Duodenal mucosa (tissue), 2 donors: ENCODE results near the gene NPTX2.
"Not testable (repeated sequence)": the region's sequence is repeated elsewhere in the genome, so short reads cannot be mapped to it uniquely, and the experiment has no call there.

Experiments
- H3K27ac ChIP-seq: one replicate; pipeline ENCODE4 v1.7.0; 2013; ENCODE audit warnings: low read depth, low read length
- H3K27me3 ChIP-seq, 2 donors: one replicate each; pipeline ENCODE4 v1.7.0; 2013; ENCODE audit warnings: low read length in 2 of 2, control low read depth in 1 of 2; ENCODE audit not compliant: insufficient read depth in 2 of 2, control insufficient read depth in 1 of 2
- H3K36me3 ChIP-seq, 2 donors: one replicate each; pipeline ENCODE4 v1.7.0; 2013; ENCODE audit warnings: low read length in 2 of 2, control low read depth in 1 of 2; ENCODE audit not compliant: insufficient read depth in 2 of 2, control insufficient read depth in 1 of 2
- H3K4me1 ChIP-seq, 2 donors: one replicate each; pipeline ENCODE4 v1.7.0; 2013; ENCODE audit warnings: low read length in 2 of 2, control low read depth in 1 of 2; ENCODE audit not compliant: insufficient read depth in 2 of 2, control insufficient read depth in 1 of 2
- H3K4me3 ChIP-seq, 2 donors: one replicate each; pipeline ENCODE4 v1.7.0; 2013; ENCODE audit warnings: low read length in 2 of 2, low read depth in 1 of 2
- H3K9ac ChIP-seq, 2 donors: one replicate each; pipeline ENCODE4 v1.7.0; 2013; ENCODE audit warnings: low read length in 2 of 2, low read depth in 1 of 2
- H3K9me3 ChIP-seq, 2 donors: one replicate each; pipeline ENCODE4 v1.7.0; 2013; ENCODE audit warnings: low read length in 2 of 2, control low read depth in 1 of 2; ENCODE audit not compliant: control insufficient read depth in 1 of 2

Gene NPTX2, protein sequence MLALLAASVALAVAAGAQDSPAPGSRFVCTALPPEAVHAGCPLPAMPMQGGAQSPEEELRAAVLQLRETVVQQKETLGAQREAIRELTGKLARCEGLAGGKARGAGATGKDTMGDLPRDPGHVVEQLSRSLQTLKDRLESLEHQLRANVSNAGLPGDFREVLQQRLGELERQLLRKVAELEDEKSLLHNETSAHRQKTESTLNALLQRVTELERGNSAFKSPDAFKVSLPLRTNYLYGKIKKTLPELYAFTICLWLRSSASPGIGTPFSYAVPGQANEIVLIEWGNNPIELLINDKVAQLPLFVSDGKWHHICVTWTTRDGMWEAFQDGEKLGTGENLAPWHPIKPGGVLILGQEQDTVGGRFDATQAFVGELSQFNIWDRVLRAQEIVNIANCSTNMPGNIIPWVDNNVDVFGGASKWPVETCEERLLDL

DNA sequence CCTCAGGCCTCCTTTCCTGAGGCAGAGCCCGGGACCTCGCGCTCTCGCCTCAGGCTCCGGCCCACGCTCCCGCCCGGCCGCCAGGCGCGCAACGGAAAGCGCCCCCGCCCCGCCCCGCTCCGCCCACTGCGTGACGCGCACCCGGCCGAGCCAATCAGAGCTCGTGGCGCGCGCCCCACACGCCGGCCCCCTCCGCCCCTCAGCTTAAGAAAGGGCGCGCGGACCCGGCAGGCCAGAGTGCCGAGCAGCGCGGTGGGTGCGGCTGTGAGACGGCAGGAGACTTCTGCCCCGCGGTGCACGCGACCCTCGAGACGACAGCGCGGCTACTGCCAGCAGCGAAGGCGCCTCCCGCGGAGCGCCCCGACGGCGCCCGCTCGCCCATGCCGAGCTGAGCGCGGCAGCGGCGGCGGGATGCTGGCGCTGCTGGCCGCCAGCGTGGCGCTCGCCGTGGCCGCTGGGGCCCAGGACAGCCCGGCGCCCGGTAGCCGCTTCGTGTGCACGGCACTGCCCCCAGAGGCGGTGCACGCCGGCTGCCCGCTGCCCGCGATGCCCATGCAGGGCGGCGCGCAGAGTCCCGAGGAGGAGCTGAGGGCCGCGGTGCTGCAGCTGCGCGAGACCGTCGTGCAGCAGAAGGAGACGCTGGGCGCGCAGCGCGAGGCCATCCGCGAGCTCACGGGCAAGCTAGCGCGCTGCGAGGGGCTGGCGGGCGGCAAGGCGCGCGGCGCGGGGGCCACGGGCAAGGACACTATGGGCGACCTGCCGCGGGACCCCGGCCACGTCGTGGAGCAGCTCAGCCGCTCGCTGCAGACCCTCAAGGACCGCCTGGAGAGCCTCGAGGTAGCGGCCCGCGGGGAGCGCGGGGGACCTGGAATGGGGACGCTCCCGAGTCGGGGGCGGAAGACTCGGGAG is at the start of gene NPTX2:
TSS of gene NPTX2 (plus strand) at position 235 of the 909 bp plus-strand sequence. CDS start at position 412, 177 bp downstream.
- no peaks in the 10 kb centered on the region for H3K9me3 ChIP-seq
- H3K4me3 ChIP-seq, result no peak within 1 kb of the TSS
- H3K27ac ChIP-seq, result no peak within 1 kb of the TSS
- no peaks in the 10 kb centered on the region for H3K4me1 ChIP-seq
- no peak within 1 kb of the TSS for H3K9ac ChIP-seq
- no peaks in the 10 kb centered on the region for H3K36me3 ChIP-seq
- H3K27me3 ChIP-seq, result peaks cover 28 to 38% of the 10 kb centered on the region in 2 donors

DNA sequence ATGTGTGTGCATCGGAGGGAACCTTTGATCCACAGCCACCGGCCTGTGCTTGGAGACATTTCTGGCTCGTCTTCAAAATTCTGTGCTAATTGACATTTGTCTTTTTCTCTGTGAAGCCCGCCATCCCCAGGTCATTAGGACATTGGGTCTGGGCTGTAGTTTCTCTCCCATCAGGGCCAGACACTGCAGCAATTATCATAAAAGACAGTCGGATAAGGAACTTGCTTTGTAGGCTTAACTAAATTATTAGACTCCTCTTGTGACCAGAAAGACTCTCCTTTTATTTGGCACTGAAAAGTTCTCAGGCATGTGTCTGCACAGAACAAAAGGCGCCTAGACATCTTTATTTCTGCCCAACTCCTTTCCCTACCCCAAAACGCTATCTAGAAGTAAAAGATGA is 49.1 kb upstream of the NPTX2 start:
- no peaks in the 10 kb centered on the region for H3K4me1 ChIP-seq
- H3K27ac ChIP-seq, result no peak overlapping the region
- no peaks in the 10 kb centered on the region for H3K9me3 ChIP-seq
- no peaks in the 10 kb centered on the region for H3K36me3 ChIP-seq
- peaks cover 0 to 3% of the 10 kb centered on the region in 2 donors for H3K27me3 ChIP-seq
- H3K4me3 ChIP-seq, result no peak overlapping the region
- no peak overlapping the region for H3K9ac ChIP-seq

DNA sequence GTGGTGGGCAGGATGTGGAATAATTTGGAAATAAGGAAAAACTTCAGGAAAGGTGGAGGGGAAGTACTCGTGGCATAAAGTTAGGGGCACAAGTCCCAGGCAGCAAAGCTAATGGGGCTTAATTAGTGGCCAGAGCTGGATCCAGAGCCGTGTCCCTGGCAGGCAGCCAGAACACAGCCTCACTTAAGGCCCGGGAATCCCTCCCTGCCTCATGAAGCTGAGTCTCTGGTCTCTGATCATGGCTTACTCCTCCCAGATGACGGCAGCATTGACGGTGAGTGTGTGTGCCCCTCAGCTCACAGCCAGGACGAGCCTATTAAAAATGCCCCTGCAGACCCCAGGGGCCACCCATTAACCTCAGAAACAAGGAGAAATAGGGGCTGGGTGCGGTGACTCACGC is 48.2 kb upstream of the NPTX2 start:
- Histone ChIP-seq H3K4me3 (no peak overlapping the region), H3K9me3 (no peaks in the 10 kb centered on the region), H3K27ac (no peak overlapping the region), H3K27me3 (peaks cover 0 to 2% of the 10 kb centered on the region in 2 donors), H3K9ac (no peak overlapping the region), H3K36me3 (no peaks in the 10 kb centered on the region), H3K4me1 (no peaks in the 10 kb centered on the region)

DNA sequence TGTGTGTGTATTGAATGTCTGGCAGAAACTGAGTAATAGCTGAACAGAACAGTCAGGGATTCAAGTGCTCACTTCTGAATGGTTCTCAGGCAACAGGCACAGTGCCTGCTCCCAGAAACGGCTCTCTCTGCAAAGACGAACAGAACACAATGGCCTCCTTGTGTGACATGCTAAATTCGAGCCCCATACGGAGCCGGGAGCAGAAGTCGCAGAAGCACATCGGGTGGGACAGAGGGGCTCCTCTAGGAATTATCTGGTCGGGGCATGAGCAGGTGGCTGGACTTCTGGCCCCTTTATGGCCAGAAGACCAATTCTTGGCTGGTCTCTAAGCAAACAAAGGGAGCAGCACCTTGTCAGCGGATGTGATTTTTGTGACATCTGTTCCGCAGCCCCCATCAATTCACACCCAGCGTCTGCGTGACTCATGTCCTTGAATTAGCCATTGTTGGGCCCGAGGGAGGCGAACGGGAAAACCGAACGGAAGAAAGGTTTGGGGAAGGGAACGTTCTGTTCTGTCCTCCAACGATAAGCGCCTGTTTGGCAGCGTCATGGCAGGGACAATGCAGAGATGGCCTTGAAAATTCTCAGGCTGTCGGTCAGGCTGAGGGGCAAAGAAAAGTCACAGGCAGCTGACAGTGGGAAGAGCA is 47.3 kb upstream of the NPTX2 start:
- Histone ChIP-seq H3K4me1 (no peaks in the 10 kb centered on the region), H3K27me3 (no peaks in the 10 kb centered on the region), H3K36me3 (no peaks in the 10 kb centered on the region), H3K4me3 (no peak overlapping the region), H3K9ac (no peak overlapping the region), H3K27ac (no peak overlapping the region), H3K9me3 (no peaks in the 10 kb centered on the region)

DNA sequence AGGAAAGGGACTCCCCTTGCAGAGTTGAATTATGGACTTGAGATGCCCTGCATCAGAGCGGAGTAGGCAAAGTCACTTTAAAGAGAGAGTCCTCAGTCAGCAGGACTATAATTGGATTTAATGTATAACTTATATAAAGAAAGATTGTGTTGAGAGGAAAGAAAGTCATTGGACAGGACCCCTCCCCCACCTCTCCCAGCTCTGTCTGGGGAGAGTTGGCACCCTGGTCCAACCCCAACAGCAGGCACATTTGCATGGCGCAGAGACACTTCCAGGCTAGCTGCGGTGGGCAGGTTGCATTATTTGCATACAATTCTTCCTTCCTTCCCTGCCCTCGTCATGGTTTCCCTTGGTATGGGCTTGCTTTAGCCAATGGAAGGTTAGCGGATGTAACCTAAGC is 46.1 kb upstream of the NPTX2 start:
- Histone ChIP-seq H3K4me1 (no peaks in the 10 kb centered on the region), H3K9ac (no peak overlapping the region), H3K4me3 (no peak overlapping the region), H3K36me3 (no peaks in the 10 kb centered on the region), H3K27ac (no peak overlapping the region), H3K27me3 (no peaks in the 10 kb centered on the region), H3K9me3 (peaks cover under 1 to 5% of the 10 kb centered on the region in 2 donors)

DNA sequence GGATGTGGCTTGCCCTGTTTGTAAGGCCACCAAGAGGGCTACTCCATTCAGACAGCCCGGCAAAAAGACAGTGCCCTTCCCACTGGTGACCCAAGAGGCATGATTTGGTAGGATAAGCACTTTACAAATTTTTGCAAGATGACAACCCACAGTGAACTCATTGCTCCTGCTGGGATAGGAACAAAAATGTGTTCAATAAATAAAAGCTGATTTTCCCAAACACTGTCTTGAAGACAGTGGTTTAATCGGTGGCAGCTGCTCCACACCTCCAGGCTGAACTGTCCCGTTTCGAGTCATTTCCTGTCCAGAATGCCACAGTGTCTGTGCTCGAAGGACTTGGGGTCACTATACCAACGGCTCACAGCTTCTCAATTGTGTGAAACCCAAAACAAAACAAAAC is 45.1 kb upstream of the NPTX2 start:
- Histone ChIP-seq H3K4me3 (no peak overlapping the region), H3K9ac (no peak overlapping the region), H3K9me3 (peaks cover 8 to 10% of the 10 kb centered on the region in 2 donors), H3K36me3 (no peaks in the 10 kb centered on the region), H3K27me3 (no peaks in the 10 kb centered on the region), H3K27ac (no peak overlapping the region), H3K4me1 (no peaks in the 10 kb centered on the region)

DNA sequence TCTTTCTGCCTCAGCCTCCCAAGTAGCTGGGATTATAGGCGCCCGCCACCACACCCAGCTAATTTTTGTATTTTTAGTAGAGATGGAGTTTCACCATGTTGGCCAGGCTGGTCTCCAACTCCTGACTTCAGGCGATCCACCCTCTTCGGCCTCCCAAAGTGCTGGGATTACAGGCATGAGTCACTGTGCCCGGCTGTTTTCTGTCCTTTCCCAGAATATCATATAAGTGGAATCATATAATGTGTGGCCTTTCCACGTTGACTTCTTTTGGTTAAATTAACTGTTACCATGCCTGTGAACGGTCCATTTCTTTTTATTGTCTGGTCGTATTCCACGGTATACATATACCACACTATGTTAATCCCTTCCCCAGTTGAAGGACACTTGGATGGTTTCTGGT is 44.4 kb upstream of the NPTX2 start:
- not testable (repeated sequence) for H3K4me1 ChIP-seq, H3K27me3 ChIP-seq, H3K9me3 ChIP-seq, H3K9ac ChIP-seq, H3K36me3 ChIP-seq, H3K27ac ChIP-seq, H3K4me3 ChIP-seq

DNA sequence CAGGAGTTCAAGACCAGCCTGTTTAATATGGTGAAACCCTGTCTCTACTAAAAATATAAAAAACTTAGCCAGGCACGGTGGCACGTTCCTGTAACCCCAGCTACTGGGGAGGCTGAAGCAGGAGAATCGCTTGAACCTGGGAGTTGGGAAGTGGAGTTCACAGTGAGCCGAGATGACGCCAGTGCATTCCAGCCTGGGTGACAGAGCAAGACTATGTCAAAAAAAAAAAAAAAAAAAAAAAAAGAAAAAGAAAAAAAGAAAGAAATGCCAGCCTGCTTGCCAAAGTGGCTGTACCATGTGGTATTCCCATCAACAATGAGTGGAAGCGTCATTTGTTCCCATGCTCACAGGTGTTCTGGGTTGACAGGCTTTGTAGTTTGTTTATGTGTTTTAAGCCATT is 43.3 kb upstream of the NPTX2 start:
- no peak overlapping the region for H3K9ac ChIP-seq
- peaks cover 8 to 10% of the 10 kb centered on the region in 2 donors for H3K9me3 ChIP-seq
- H3K27me3 ChIP-seq, result no peaks in the 10 kb centered on the region

DNA sequence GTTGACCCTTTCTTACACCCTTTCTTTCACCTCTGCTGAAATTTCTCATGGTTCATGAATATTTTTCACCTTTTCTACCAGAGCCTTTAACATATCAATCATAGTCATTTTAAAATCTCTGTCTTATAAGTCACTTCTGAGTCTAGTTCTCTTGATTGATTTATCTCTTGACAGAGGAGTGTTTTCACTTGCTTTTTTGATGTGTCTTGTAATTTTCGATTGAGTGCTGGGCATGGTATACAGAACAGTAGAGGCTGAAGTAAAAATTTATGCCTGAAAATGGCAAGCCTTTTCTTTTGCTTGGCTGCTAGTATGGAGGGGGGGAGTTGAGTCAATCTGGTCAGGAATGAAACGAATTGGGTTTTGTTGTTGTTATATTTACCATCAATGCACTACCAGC is 41.2 kb upstream of the NPTX2 start:
- Histone ChIP-seq H3K4me3 (no peak overlapping the region), H3K36me3 (no peaks in the 10 kb centered on the region), H3K4me1 (no peaks in the 10 kb centered on the region), H3K9me3 (peaks cover 8 to 10% of the 10 kb centered on the region in 2 donors), H3K9ac (no peak overlapping the region), H3K27ac (no peak overlapping the region), H3K27me3 (no peaks in the 10 kb centered on the region)

More for the DNA sequence above, 43.3 kb upstream of the NPTX2 start:
- Histone ChIP-seq H3K4me1 (no peaks in the 10 kb centered on the region), H3K36me3 (no peaks in the 10 kb centered on the region), H3K4me3 (no peak overlapping the region), H3K27ac (no peak overlapping the region)

DNA sequence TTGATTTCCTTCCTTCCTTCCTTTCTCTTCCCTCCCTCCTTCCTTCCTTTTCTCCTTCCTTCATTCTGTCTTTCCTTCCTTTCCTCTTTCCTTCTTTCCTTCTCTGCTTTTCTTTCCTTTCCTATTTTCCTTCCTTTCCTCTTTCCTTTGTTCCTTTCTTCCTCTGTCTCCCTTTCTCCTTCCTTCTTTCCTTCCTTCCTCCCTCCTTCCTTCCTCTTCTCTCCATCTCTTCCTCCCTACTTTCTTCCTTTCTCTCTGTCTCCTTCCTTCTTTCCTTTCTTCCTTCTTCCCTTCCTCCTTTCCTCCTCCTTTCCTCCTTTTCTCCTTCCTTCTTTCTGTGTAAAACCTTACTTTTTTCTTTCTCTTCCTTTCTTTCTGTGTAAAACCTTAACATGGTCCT is 32.3 kb upstream of the NPTX2 start:
- H3K27ac ChIP-seq, result no peak overlapping the region
- H3K9ac ChIP-seq, result no peak overlapping the region
- H3K4me1 ChIP-seq, result no peaks in the 10 kb centered on the region
- H3K4me3 ChIP-seq, result no peak overlapping the region
- H3K27me3 ChIP-seq, result no peaks in the 10 kb centered on the region
- H3K9me3 ChIP-seq, result no peaks in the 10 kb centered on the region
- H3K36me3 ChIP-seq, result no peaks in the 10 kb centered on the region
